Osteoblast (primary cell): Measurements from ENCODE around the gene MAPK1IP1L. TPM values are rescaled to one million over a fixed set of nuclear protein-coding genes. Genes with fewer than 3 reads are reported as not detected.
"Not testable (repeated sequence)": the region's sequence is repeated elsewhere in the genome, so short reads cannot be mapped to it uniquely, and the experiment has no call there.

ENCODE experiments used
- DNase-seq: peaks from one replicate; pipeline ENCODE4 v3.0.0; 2011; ENCODE audit warnings: low spot score, mixed read lengths; ENCODE audit not compliant: insufficient read length; ENCODE audit errors: missing footprints
- H2AFZ ChIP-seq: 2 replicates; pipeline ENCODE4 v1.6.0; 2011; ENCODE audit warnings: mild to moderate bottlenecking, low read length
- H3K27ac ChIP-seq: 2 replicates; pipeline ENCODE4 v1.5.1; 2011; ENCODE audit warnings: mild to moderate bottlenecking, low read depth, low read length, moderate library complexity
- H3K27me3 ChIP-seq: 2 replicates; pipeline ENCODE4 v1.6.0; 2012; ENCODE audit warnings: mild to moderate bottlenecking, control low read depth, inconsistent platforms, low read length, moderate library complexity; ENCODE audit not compliant: insufficient read depth
- H3K36me3 ChIP-seq: 2 replicates; pipeline ENCODE4 v1.5.1; 2011; ENCODE audit warnings: mild to moderate bottlenecking, low read length, control low read depth, moderate library complexity; ENCODE audit not compliant: insufficient read depth
- H3K4me1 ChIP-seq: 2 replicates; pipeline ENCODE4 v1.5.1; 2011; ENCODE audit warnings: mild to moderate bottlenecking, low read length, control low read depth, moderate library complexity; ENCODE audit not compliant: insufficient read depth
- H3K4me2 ChIP-seq: 2 replicates; pipeline ENCODE4 v1.6.0; 2011; ENCODE audit warnings: mild to moderate bottlenecking, low read length; ENCODE audit not compliant: insufficient read depth
- H3K4me3 ChIP-seq: fragments of 200-600 bp; sonication (generic); 3 replicates; pipeline ENCODE4 v1.5.1; 2012; ENCODE audit warnings: mild to moderate bottlenecking, low read length, inconsistent platforms; ENCODE audit not compliant: insufficient read depth
- H3K79me2 ChIP-seq: 2 replicates; pipeline ENCODE4 v1.6.0; 2012; ENCODE audit warnings: mild to moderate bottlenecking, low read length, control low read depth, inconsistent platforms; ENCODE audit not compliant: insufficient read depth
- H3K9me3 ChIP-seq: 2 replicates; pipeline ENCODE4 v1.5.1; 2011; ENCODE audit warnings: low read depth, low read length, control low read depth
- H4K20me1 ChIP-seq: 2 replicates; pipeline ENCODE4 v1.6.0; 2012; ENCODE audit warnings: mild to moderate bottlenecking, low read length, control low read depth; ENCODE audit not compliant: insufficient read depth
- total RNA-seq: library from RNA; depleted of rRNA; stranded (reverse); fragments of >200 nt; gene quantifications from 2 replicates; pipeline ENCODE4 v1.2.3, GENCODE V29; 2012
- TF ChIP-seq, protein P1 (sequence below): IDR thresholded peaks from 2 replicates; pipeline ENCODE4 v1.5.1; 2011; ENCODE audit warnings: mild to moderate bottlenecking, low read depth, low read length, moderate library complexity; ENCODE audit errors: extremely low read depth

The MAPK1IP1L gene
- total RNA-seq, 1 donor = 42.0 TPM

DNA sequence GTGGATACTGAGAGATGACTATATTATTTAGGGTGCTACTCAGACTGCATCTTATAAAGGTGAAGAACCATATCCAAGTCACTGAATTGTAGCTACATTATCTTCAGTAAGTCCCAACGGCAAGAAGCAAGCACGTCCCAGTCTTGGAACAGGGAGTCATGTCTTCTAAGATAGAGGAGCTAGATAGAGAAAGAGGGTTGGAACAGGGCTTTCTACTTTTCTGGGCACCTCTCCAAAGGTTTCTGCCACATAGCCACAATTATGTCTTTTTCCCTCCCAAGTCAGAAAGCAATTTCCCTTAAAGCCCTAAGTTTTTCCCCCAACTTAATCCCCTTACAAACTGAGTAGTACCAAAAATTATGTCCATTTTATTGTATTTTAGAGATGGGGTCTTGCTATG lies 22.4 kb downstream of the MAPK1IP1L start:
- Histone ChIP-seq H3K27me3 (no peaks in the 10 kb centered on the region), H2AFZ (no peak overlapping the region), H3K36me3 (peaks cover 6% of the 10 kb centered on the region), H3K27ac (peak overlapping the region; percentile 17), H3K4me1 (peaks cover 50% of the 10 kb centered on the region), H3K79me2 (no peaks in the 10 kb centered on the region), H3K9me3 (no peaks in the 10 kb centered on the region), H3K4me3 (no peak overlapping the region), H3K4me2 (peak overlapping the region; percentile 71), H4K20me1 (no peaks in the 10 kb centered on the region)
- TF ChIP-seq, protein P1, sequence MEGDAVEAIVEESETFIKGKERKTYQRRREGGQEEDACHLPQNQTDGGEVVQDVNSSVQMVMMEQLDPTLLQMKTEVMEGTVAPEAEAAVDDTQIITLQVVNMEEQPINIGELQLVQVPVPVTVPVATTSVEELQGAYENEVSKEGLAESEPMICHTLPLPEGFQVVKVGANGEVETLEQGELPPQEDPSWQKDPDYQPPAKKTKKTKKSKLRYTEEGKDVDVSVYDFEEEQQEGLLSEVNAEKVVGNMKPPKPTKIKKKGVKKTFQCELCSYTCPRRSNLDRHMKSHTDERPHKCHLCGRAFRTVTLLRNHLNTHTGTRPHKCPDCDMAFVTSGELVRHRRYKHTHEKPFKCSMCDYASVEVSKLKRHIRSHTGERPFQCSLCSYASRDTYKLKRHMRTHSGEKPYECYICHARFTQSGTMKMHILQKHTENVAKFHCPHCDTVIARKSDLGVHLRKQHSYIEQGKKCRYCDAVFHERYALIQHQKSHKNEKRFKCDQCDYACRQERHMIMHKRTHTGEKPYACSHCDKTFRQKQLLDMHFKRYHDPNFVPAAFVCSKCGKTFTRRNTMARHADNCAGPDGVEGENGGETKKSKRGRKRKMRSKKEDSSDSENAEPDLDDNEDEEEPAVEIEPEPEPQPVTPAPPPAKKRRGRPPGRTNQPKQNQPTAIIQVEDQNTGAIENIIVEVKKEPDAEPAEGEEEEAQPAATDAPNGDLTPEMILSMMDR = no peak
- DNase-seq = no peak

DNA sequence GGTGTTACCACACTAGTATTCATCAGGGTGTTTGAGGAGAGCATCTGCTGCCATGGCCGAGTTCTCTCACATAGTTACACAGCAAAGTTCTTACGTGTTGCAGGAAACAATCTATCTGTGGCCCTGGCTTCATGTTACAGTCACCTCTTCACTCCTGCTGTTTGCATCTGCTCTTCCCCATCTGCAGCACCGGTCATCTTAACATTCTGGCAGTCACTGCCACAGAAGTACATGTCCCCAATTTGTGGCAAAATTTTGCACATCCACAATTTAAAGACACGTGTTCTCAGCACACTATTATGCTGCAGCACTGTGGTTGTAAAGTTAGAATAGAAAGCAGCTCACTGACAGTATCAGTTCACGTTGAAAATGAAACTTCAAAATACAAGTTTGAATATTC lies 23.2 kb downstream of the MAPK1IP1L start:
- H4K20me1 ChIP-seq = no peaks in the 10 kb centered on the region
- no peaks in the 10 kb centered on the region for H3K9me3 ChIP-seq
- no peaks in the 10 kb centered on the region for H3K36me3 ChIP-seq
- peak overlapping the region; percentile 17 for H3K27ac ChIP-seq
- no peaks in the 10 kb centered on the region for H3K27me3 ChIP-seq
- peak overlapping the region; percentile 69 for H2AFZ ChIP-seq
- peak overlapping the region; percentile 71 for H3K4me2 ChIP-seq
- no peak for DNase-seq
- peaks cover 50% of the 10 kb centered on the region for H3K4me1 ChIP-seq
- TF ChIP-seq, protein P1 = no peak
- H3K79me2 ChIP-seq = no peaks in the 10 kb centered on the region
- H3K4me3 ChIP-seq = peak overlapping the region; percentile 41

DNA sequence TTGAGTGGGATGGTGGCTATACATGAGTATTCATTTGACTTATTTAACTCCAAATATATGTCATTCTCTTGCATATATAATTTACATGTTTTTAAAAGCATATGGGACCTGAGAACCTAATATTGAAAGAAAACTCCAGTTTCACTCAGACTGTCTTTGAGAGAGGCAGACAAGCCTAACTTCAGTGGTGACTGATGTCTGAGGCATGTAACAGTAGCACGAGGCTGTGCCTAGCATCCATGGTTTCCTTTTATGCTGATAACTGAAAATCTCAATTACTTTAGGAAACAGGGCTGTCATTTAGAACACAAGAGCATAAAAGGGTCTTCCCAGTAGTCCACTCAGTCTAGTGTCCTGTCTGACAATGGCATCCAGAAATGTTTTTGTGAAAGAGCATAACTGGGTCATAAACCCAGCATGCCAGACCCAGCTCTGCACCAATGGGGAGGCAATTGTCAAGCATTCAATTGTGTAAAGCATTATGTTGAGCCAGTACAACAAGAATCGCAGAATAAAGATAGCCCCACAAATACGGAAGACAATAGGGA lies 24.3 kb downstream of the MAPK1IP1L start:
- no peak for DNase-seq
- H3K9me3 ChIP-seq = no peaks in the 10 kb centered on the region
- TF ChIP-seq, protein P1 = no peak
- peak overlapping the region; percentile 17 for H3K27ac ChIP-seq
- H3K36me3 ChIP-seq = no peaks in the 10 kb centered on the region
- no peak overlapping the region for H3K4me3 ChIP-seq
- peak overlapping the region; percentile 4 for H2AFZ ChIP-seq
- H3K4me1 ChIP-seq = peaks cover 46% of the 10 kb centered on the region
- H3K79me2 ChIP-seq = no peaks in the 10 kb centered on the region
- H4K20me1 ChIP-seq = no peaks in the 10 kb centered on the region
- no peaks in the 10 kb centered on the region for H3K27me3 ChIP-seq
- peak overlapping the region; percentile 71 for H3K4me2 ChIP-seq

DNA sequence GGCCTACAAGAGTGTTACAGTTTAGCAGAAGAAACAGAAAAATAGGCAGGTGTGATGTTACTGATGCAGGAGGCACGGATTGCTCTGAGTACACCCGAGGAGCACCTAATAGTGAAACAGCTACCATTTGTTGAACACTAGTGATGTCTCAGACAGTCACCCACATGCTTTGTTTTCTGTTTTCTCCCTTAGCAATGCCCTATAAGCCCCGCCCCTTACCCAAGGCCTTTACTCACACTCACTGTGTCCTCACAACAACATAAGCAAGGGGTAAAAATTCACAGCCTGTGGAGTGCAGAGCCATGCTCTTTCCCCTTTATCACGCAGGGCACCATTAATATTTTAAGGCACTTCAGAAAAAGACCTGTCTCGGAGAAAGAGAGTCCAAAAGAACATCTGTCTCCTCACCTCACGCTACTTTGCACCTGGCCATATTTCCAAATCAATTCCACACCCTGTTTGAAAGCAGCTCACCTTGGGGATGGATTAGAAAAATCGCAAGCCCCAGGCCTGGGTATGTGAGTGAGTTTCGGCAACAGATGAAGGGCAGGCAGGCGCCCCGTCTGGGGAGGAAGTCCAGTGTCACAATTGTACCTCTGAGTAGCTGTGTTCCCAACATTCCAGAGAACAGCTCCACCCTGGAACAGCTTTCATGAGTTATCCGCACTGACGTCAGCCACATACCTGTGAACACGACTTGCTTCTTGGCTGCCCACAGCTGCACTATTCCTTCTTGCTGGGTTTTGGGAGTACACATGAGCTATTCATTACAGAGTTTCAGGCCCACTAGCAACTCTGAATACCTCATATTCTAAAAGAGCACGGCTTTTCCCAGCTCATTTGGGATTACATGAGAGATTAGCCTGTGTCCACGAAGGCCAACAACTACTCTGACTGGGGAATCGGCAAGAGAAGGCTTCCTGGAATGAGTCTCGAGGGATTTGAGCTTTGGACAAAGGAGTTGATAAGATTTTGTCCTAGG lies 26.0 kb downstream of the MAPK1IP1L start:
- no peaks in the 10 kb centered on the region for H3K9me3 ChIP-seq
- H2AFZ ChIP-seq = peak overlapping the region; percentile 79
- no peaks in the 10 kb centered on the region for H3K79me2 ChIP-seq
- peak overlapping the region; percentile 37 for H3K27ac ChIP-seq
- no peak overlapping the region for H3K4me3 ChIP-seq
- no peaks in the 10 kb centered on the region for H3K36me3 ChIP-seq
- H3K4me2 ChIP-seq = no peak overlapping the region
- no peaks in the 10 kb centered on the region for H4K20me1 ChIP-seq
- TF ChIP-seq, protein P1 = no peak
- no peaks in the 10 kb centered on the region for H3K27me3 ChIP-seq
- peaks cover 30% of the 10 kb centered on the region for H3K4me1 ChIP-seq
- peak; percentile 63 for DNase-seq

DNA sequence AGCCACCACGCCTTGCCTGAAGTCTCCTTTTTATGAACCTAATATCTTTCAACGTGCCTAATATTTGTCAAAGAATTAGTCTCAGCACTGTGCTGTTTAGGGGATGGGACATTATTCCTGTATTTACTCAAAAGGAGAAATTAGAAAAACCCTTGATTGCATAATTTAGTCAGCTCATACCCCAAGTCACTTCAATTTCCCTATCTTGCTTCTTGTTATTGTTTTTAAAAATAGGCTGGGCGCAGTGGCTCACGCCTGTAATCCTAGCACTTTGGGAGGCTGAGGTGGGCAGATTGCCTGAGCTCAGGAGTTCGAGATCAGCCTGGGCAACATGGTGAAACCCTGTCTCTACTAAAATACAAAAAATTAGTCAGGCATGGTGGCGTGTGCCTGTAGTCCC lies 28.5 kb downstream of the MAPK1IP1L start:
- not testable (repeated sequence) for H3K27ac ChIP-seq, H3K4me1 ChIP-seq, H3K4me2 ChIP-seq, H3K79me2 ChIP-seq, H3K36me3 ChIP-seq, DNase-seq, H2AFZ ChIP-seq, H4K20me1 ChIP-seq, H3K4me3 ChIP-seq, H3K9me3 ChIP-seq, H3K27me3 ChIP-seq
